ELR (cell line): ENCODE results near the gene SMCO3.
A peak's percentile ranks its signal among the peaks of the same experiment; 100 is the strongest.

ENCODE experiments used
- DNase-seq: peaks from one replicate; pipeline ENCODE4 v3.0.0-alpha.2; 2015; ENCODE audit warnings: low read depth

Gene SMCO3

GRCh38 chr12:14814014-14814413 is at the start of gene SMCO3:
Gene SMCO3, minus strand, starts transcription at chr12:14814182. Its CDS starts 7,502 bp downstream, at chr12:14806680.
- no peak for DNase-seq

GRCh38 chr12:14860490-14860889 is 46.5 kb upstream of the SMCO3 start:
- DNase-seq: no peak

- DNase-seq: no peak
These were observed 44.5 kb upstream of the SMCO3 start for GRCh38 chr12:14858513-14858912.

- DNase-seq: peak; percentile 44
These were observed 40.7 kb upstream of the SMCO3 start for GRCh38 chr12:14854586-14855183.

- DNase-seq: no peak
These were observed 40.0 kb upstream of the SMCO3 start for GRCh38 chr12:14853961-14854360.

GRCh38 chr12:14852880-14853279 is 38.9 kb upstream of the SMCO3 start:
- no peak for DNase-seq

GRCh38 chr12:14850929-14851663 is 37.1 kb upstream of the SMCO3 start:
- no peak for DNase-seq

GRCh38 chr12:14849661-14850060 is 35.7 kb upstream of the SMCO3 start:
- peak; percentile 39 for DNase-seq

GRCh38 chr12:14846876-14847580 is 33.0 kb upstream of the SMCO3 start:
- no peak for DNase-seq

GRCh38 chr12:14846042-14846587 is 32.1 kb upstream of the SMCO3 start:
- DNase-seq: no peak

GRCh38 chr12:14845350-14845750 is 31.4 kb upstream of the SMCO3 start:
- DNase-seq: peak; percentile 75

- DNase-seq: no peak
These were observed 30.4 kb upstream of the SMCO3 start for GRCh38 chr12:14844401-14844800.

GRCh38 chr12:14843425-14843887 is 29.5 kb upstream of the SMCO3 start, which contains the start of gene ART4:
Gene ART4, minus strand, starts transcription at chr12:14843526. Its CDS starts 413 bp downstream, at chr12:14843113.
- DNase-seq: no peak

GRCh38 chr12:14842315-14842714 is 28.3 kb upstream of the SMCO3 start:
- DNase-seq: no peak

GRCh38 chr12:14841761-14842160 is 27.8 kb upstream of the SMCO3 start:
- peak; percentile 84 for DNase-seq

- DNase-seq: no peak
These were observed 26.6 kb upstream of the SMCO3 start for GRCh38 chr12:14840616-14841015.

- DNase-seq: no peak
These were observed 25.3 kb upstream of the SMCO3 start for GRCh38 chr12:14839262-14839661.

GRCh38 chr12:14836336-14837210 is 22.6 kb upstream of the SMCO3 start:
- peak; percentile 91 for DNase-seq

- no peak for DNase-seq
These were observed 20.5 kb upstream of the SMCO3 start for GRCh38 chr12:14834509-14834908.

GRCh38 chr12:14833952-14834351 is 20.0 kb upstream of the SMCO3 start:
- DNase-seq: peak; percentile 41

GRCh38 chr12:14833336-14833735 is 19.4 kb upstream of the SMCO3 start:
- DNase-seq: no peak

- peak; percentile 46 for DNase-seq
These were observed 14.9 kb upstream of the SMCO3 start for GRCh38 chr12:14828892-14829291.
